ENCODE measurements around the gene TMEM40.
"Not testable (repeated sequence)": the region's sequence is repeated elsewhere in the genome, so short reads cannot be mapped to it uniquely, and the experiment has no call there.

- not testable (repeated sequence) for TF ChIP-seq SPI1, POLR2AphosphoS5 (IDR thresholded peaks at IDR 0.05; ENCODE audit: low read depth, low read length)
These were observed 29.1 kb upstream of the TMEM40 start for GRCh38 chr3:12787967-12788690.
